ENCODE results near the gene AP5M1.
"Not testable (repeated sequence)": the region's sequence is repeated elsewhere in the genome, so short reads cannot be mapped to it uniquely, and the experiment has no call there.

The AP5M1 gene, protein sequence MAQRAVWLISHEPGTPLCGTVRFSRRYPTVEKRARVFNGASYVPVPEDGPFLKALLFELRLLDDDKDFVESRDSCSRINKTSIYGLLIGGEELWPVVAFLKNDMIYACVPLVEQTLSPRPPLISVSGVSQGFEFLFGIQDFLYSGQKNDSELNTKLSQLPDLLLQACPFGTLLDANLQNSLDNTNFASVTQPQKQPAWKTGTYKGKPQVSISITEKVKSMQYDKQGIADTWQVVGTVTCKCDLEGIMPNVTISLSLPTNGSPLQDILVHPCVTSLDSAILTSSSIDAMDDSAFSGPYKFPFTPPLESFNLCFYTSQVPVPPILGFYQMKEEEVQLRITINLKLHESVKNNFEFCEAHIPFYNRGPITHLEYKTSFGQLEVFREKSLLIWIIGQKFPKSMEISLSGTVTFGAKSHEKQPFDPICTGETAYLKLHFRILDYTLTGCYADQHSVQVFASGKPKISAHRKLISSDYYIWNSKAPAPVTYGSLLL

DNA sequence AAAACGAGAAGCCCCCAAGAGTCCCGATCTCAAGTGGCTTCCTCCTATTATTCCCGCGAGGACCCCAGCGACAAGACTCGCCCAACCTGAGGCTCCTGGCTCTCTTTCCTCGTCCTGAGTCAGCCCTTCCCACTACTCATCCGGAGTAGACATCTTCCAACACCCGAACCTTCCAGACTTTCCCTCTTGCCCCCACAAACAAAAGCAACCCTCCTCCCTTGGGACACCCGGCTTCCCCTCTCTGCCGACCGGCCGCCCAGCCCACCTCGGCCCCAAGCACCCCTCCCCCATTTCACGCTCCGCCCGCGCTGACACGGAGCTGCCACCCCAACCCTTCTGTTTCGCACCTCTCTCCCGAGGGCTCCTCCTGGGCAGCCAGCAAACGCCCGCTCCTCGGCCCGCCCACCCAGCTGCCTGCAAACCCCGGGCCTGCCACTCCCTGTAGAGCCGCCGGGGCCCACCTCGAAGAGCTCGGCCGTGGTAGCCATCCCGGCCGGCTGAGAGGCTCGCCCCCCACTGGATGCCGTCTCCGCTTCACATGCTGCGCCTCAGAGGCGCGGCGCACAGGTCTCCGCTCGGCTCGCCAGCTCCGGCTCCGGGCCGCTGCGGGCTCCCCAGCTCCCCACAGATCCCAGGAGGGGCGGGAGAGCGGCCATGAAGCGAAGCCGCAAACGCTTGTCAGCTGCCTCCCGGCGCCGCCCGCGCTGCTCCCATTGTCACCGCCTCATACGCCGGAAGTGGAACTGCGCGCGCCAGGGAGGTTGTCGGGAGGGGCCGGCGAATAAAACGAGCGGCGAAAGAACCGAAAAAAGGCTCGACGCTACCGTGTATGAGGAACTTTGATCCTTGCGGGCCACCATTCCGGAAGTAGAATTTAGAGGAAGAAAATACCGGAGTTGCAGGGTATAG is at the start of gene AP5M1, which contains the start of gene EXOC5:
Gene AP5M1 (plus strand): TSS at position 811 of the 909 bp plus-strand sequence. CDS start 344 bp downstream, outside the sequence.
Gene EXOC5 (minus strand): TSS at position 745 of the 909 bp plus-strand sequence. CDS start 257 bp downstream, at position 488.
- DNase-seq: peak; percentile 91

DNA sequence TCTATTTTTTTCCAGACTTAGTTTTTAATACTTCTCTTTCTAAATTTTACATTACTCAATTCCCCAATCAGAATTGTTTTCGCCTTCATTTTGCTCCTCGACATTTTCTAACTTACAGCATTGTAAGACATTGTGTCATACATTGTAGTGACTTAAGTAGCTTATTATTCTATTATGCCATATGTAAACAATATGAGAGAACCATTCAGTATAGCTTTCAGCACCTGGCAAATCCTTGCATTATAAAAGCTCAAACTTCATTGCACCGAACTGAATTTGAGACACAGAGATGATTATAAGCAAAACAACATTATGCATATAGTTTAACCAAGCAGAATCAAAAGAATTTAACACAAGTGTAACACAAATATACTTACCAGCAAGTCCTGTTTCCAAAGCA is 46.8 kb upstream of the AP5M1 start:
- DNase-seq: no peak

DNA sequence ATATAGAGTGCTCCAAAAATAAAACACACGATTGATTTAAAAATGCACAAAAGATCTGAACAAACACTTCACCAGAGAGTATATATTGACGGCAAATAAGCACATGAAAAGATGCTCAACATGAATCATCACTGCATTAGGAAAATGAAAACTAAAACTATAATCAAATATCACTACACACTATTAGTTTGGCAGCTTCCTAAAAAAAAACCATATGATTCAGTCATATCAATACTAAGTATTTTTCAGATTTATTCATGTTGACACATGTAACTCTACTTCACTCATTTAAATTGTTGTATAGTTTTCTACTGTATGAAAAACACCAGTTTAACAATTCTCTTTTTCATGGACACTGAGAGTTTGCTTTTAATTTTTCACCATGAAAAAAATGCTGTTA is 41.7 kb upstream of the AP5M1 start:
- DNase-seq: no peak

GRCh38 chr14:57228320-57228719 is 40.5 kb upstream of the AP5M1 start:
- DNase-seq: not testable (repeated sequence)

GRCh38 chr14:57232006-57232405 is 36.8 kb upstream of the AP5M1 start:
- DNase-seq: no peak

DNA sequence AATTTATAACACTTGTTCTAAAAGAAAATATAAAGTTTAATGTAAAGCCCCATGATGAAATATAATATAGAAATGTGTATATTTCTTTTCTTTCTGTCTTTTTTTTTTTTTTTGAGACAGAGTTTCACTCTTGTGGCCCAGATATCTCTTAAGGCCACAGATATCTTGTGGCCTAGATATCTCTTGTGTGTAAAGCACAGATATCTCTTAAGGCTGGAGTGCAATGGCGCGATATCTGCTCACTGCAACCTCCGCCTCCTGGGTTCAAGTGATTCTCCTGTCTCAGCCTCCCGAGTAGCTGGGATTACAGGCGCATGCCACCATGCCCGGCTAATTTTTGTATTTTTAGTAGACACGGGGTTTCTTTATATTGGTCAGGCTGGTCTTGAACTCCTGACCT is 28.7 kb upstream of the AP5M1 start:
- not testable (repeated sequence) for DNase-seq

DNA sequence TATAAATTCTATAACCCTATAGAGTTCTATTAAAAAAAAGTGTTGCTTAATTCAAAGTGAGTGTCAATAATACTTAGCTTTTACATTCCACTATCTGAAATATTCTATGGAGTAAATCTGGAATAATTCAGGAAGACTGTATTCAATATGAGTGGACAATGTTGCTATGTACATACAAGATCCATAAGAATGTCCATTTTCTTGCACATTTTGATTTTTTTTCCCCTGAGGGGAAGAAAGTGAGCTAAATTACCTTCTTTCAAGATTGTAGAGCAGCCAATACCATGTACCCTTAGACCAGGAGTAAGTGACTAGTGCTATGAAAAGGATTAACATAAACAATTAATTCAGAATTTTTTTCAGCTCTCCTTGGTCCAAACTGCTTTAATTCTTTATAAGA is 25.5 kb upstream of the AP5M1 start:
- no peak for DNase-seq

DNA sequence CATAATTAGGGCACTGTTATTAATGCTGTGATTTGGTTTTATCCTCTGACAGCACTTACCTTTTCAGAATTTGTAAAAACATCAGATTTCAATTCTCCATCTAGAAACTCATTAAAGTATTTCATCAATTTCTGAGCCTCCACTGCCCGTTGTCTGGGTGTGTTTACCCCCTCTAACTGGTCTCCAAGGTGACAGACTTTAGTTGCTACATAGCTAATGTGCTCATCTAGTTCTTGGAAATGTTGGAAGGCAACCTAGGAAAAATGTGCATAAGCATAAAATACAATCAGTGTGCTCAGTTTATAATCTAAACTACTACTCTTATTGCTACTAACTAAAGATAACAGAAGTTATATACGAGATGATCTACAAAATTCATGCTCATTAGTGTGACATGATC is 24.7 kb upstream of the AP5M1 start:
- DNase-seq: no peak

- no peak for DNase-seq
These were observed 22.8 kb upstream of the AP5M1 start for GRCh38 chr14:57245941-57246340.

- no peak for DNase-seq
These were observed 21.7 kb upstream of the AP5M1 start for GRCh38 chr14:57246933-57247657.

GRCh38 chr14:57254884-57255283 is 13.9 kb upstream of the AP5M1 start:
- no peak for DNase-seq

DNA sequence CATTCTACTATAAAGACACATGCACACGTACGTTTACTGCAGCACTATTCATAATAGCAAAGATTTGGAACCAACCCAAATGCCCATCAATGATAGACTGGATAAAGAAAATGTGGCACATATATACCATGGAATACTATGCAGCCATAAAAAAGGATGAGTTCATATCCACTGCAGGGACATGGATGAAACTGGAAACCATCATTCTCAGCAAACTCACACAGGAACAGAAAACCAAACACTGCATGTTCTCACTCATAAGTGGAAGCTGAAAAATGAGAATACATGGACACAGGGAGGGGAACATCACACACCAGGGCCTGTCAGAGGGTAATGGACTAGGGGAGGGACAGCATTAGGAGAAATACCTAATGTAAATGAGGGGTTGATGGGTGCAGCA is 10.6 kb upstream of the AP5M1 start:
- not testable (repeated sequence) for DNase-seq

DNA sequence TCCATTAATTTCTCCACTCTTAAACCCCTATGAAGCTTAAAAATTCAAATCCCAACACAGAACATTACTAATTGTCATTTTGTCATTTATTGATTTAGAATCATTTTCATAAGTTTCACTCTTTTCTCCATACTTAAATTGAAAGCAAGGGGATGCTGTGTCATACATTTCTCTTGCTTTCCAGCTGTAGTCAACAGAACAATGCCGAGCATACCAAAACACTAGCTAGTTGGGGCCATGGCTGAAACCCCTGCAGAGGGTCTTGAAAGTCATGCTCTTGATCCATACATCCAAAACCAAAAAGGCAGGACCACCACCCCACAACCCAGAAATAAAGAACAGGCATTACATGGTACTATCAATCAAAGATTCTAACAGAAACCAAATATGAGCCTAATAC is 9.1 kb upstream of the AP5M1 start:
- DNase-seq: no peak

DNA sequence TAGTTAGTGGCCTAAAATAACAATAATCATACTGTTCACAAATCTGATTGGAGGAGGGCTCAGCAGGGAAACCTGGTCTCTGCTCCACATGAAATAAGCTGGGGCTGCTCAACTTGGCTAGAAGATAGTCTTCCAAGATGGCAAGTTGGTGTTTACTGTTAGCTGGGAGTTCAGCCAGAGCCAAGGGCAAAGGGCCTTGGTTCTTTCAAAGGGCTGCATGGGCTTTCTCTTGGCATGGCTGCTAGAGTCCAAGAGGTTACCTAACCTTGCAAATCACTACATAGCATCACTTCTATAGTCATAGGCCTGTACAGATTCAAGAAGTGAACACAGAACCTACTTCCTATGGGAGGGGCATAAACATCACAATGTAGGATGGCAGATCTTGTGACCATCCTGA is 7.2 kb upstream of the AP5M1 start:
- no peak for DNase-seq

DNA sequence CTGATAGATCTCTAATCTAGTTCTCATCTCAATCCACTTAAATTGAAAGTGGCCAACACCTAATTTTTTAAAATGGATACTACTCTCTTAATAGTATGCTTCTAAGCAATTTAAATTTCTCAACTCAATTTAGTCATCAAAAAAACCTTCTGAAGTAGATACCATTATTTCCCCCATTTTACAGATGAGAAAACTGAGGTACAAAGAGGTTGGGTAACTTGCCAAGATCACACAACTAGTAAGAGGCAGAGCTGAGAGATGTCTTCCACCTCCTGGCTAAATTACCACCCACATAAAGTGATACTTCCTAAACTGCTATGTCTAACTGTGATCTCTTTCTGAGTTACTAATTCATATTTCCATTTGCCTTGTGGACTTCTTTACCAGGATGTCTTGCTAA is 6.7 kb upstream of the AP5M1 start:
- no peak for DNase-seq

GRCh38 chr14:57266065-57266464 is 2.7 kb upstream of the AP5M1 start:
- no peak for DNase-seq

DNA sequence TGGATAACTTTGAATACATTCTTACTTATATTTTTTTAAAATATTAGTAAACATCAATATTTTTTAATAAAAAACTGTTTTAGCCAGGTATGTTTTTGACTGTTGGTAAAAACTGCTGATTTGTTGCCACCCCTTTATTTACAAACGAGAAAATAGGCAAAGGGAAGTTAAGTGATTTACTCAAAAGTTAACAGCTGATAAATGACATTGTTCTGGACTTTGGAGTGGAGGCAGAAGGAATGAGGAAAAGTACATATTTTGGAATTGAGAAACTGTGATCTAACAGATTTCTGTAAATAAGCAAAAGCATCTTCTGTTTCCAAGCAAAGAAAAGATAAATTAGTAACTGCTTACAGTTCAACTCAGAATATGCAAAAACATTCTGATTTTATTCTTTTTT is 4.5 kb downstream of the AP5M1 start:
- no peak for DNase-seq

DNA sequence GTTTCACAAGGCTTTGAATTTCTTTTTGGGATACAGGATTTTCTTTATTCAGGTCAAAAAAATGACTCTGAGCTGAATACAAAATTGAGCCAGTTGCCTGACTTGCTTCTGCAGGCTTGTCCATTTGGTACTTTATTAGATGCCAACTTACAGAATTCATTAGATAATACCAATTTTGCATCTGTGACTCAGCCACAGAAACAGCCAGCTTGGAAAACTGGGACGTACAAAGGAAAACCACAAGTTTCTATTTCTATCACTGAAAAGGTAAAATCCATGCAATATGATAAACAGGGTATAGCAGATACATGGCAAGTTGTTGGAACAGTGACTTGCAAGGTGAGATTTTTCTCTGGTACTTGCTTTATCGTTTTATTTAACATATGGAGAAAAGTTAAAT is 5.8 kb downstream of the AP5M1 start:
- DNase-seq: no peak

GRCh38 chr14:57275023-57275664 is 6.4 kb downstream of the AP5M1 start:
- no peak for DNase-seq

DNA sequence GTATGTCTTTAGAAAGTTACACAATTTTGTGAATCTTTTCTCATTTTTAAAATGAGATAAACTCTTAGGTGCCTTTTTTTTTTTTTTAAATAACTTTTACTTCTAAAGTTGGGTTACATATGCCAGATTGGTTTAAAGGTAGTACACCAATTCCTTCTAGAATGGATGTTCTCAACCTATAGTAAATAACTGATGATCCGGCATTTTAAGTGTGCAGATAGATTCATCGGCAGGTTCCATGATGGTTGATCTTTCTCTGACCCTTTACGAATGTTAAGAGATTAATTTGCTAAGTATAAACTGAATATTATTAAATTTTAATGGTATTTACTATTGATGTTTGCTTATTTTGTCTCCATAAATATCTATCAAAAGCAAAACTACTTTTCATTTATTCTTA is 8.3 kb downstream of the AP5M1 start:
- DNase-seq: no peak

DNA sequence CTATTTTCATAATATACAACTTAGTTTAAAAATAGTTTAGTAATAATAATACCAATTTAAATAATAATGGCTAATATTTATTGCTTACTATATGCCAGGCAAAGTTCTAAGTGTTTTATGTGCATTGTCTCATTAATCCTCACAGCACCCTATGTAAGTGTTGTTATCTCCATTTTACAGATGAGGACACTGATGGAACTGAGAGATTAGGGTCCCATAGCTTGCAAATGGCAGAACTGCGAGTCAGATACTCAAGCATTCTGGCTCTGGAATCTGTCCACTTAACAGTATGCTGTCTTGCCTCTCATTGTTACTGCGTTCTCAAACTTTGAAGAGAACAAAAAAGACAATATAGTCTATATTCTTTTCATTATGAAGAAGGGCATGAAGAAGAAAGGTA is 19.0 kb downstream of the AP5M1 start:
- DNase-seq: no peak

- no peak for DNase-seq
These were observed 22.0 kb downstream of the AP5M1 start for GRCh38 chr14:57290751-57291150.

Data from GDM1 (cell line).